Measurements from ENCODE around the gene OSBPL1A.

The OSBPL1A gene

GRCh38 chr18:24270358-24270936 lies 127.2 kb downstream of the OSBPL1A start:
- Mint-ChIP-seq H3K4me3 (peak overlapping the region; percentile 86), H3K4me1 (peaks cover 31% of the 10 kb centered on the region), H3K27me3 (ENCODE audit: low read depth, poor library complexity) (no peaks in the 10 kb centered on the region), H3K36me3 (ENCODE audit: low read depth) (peaks cover 35% of the 10 kb centered on the region), H3K27ac (no peak overlapping the region), H3K9me3 (no peaks in the 10 kb centered on the region)
- no peak for DNase-seq
- TF ChIP-seq CTCF (IDR thresholded peaks at IDR 0.05), result no peak

- Mint-ChIP-seq H3K4me1 (peaks cover 31% of the 10 kb centered on the region), H3K27me3 (ENCODE audit: low read depth, poor library complexity) (no peaks in the 10 kb centered on the region), H3K27ac (no peak overlapping the region), H3K4me3 (no peak overlapping the region), H3K9me3 (no peaks in the 10 kb centered on the region), H3K36me3 (ENCODE audit: low read depth) (peaks cover 25% of the 10 kb centered on the region)
- no peak for DNase-seq
- no peak for TF ChIP-seq CTCF (IDR thresholded peaks at IDR 0.05)
Observed at GRCh38 chr18:24268784-24269550, 128.7 kb downstream of the OSBPL1A start.

GRCh38 chr18:24267878-24268277 lies 129.7 kb downstream of the OSBPL1A start:
- Mint-ChIP-seq H3K4me3 (no peak overlapping the region), H3K27ac (no peak overlapping the region), H3K9me3 (no peaks in the 10 kb centered on the region), H3K4me1 (peaks cover 31% of the 10 kb centered on the region), H3K36me3 (ENCODE audit: low read depth) (peaks cover 21% of the 10 kb centered on the region), H3K27me3 (ENCODE audit: low read depth, poor library complexity) (no peaks in the 10 kb centered on the region)
- no peak for TF ChIP-seq CTCF (IDR thresholded peaks at IDR 0.05)
- no peak for DNase-seq

GRCh38 chr18:24266131-24266530 lies 131.5 kb downstream of the OSBPL1A start:
- H3K4me1 Mint-ChIP-seq, result peaks cover 26% of the 10 kb centered on the region
- TF ChIP-seq CTCF (IDR thresholded peaks at IDR 0.05), result no peak
- no peak for DNase-seq
- no peaks in the 10 kb centered on the region for H3K27me3 Mint-ChIP-seq (ENCODE audit: low read depth, poor library complexity)
- no peaks in the 10 kb centered on the region for H3K9me3 Mint-ChIP-seq
- H3K4me3 Mint-ChIP-seq, result no peak overlapping the region
- H3K36me3 Mint-ChIP-seq (ENCODE audit: low read depth), result peaks cover 22% of the 10 kb centered on the region
- no peak overlapping the region for H3K27ac Mint-ChIP-seq

GRCh38 chr18:24265502-24266064 lies 132.0 kb downstream of the OSBPL1A start:
- TF ChIP-seq CTCF (IDR thresholded peaks at IDR 0.05), result no peak
- peaks cover 20% of the 10 kb centered on the region for H3K4me1 Mint-ChIP-seq
- H3K27ac Mint-ChIP-seq, result no peak overlapping the region

More at GRCh38 chr18:24265502-24266064, 132.0 kb downstream of the OSBPL1A start:
- Mint-ChIP-seq H3K9me3 (no peaks in the 10 kb centered on the region), H3K27me3 (ENCODE audit: low read depth, poor library complexity) (no peaks in the 10 kb centered on the region), H3K4me3 (no peak overlapping the region), H3K36me3 (ENCODE audit: low read depth) (peaks cover 25% of the 10 kb centered on the region)
- no peak for DNase-seq
